COLO668 (cell line): ENCODE data around the gene CATSPER3.
"Not testable (repeated sequence)": the region's sequence is repeated elsewhere in the genome, so short reads cannot be mapped to it uniquely, and the experiment has no call there.

Experiments used
- DNase-seq: peaks from one replicate; lab custom pipeline; 2025; ENCODE audit not compliant: unreplicated experiment; lab: John Stamatoyannopoulos, UW

The CATSPER3 gene

DNA sequence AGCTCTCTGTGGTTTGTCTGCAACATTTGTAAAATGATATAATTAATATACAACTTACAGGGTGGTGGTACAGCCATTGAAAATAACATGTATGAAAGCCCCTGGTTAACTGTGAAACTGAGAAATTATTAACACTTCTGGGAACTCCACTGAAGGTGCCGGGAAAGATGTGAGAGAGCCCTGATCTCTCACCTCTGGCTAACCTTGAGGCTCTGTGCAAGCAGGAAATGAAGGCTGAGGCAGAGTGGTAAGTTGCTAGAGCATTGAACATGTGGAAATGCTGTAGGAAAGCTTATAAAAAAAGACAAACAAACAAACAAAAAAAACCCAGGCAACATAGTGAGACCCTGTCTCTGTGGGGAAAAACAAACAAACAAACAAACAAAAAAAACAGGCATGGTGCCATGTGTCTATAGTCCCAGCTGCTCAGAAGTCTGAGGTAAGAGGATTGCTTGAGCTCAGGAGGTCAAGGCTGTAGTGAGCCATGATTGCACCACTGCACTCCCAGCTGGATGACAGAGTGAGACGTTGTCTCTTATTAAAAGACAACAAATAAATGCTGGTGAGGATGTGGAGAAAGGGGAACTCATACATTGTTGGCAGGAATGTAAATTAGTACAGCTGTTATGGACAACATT is 7.5 kb downstream of the CATSPER3 start:
- DNase-seq: no peak

DNA sequence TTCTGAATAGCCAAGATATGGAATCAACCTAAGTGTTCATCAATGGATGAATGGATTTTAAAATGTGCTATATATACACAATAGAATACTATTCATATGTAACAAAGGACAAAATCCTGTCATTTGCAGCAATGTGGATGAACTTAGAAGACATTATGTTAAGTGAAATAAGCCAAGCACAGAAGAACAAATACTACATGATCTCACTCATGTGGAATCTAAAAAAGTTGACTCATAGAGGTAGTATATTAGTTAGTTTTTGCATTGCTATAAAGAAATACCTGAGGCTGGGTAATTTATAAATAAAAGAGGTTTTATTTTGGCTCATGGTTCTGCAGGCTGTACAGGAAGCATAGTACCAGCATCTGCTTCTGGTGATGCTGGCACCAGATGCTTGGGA is 8.1 kb downstream of the CATSPER3 start:
- no peak for DNase-seq

DNA sequence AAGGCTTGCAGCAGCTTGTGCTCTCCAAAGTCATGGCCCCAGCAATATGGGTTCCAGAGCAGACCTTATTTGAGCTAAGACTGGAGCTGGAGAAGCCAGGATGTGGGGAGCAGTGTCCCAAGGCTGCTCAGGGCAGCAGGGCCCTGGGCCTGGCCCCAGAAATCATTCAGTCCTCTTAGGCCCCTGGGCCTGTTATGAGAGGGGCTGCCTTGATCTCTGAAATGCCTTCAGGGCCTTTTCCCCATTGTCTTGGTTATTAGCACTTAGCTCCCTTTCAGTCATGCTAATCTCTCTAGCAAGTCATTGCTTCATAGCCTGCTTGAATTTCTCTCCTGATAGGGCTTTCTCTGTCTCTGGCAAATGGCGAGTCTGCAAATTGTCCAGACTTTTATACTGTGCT is 9.1 kb downstream of the CATSPER3 start:
- DNase-seq: no peak

DNA sequence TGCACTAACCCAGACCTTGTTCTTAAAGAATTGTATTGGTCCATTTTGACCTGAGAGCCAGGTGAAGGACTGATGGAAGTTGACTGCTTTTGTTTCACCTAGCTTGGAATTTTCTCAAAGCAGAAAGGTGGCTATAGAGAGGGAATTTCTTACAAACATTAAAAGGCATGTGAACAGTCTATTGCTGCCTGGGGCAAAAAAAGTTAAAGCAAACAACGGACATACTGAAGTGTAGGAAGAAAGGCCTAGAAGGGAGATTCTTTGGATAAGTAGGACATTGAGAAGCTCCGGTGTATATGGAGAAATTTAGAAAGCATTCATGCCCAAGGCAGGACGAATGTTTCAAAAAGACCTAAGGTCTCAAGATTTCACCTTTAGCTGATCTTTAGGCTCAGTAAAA is 11.7 kb downstream of the CATSPER3 start:
- no peak for DNase-seq

DNA sequence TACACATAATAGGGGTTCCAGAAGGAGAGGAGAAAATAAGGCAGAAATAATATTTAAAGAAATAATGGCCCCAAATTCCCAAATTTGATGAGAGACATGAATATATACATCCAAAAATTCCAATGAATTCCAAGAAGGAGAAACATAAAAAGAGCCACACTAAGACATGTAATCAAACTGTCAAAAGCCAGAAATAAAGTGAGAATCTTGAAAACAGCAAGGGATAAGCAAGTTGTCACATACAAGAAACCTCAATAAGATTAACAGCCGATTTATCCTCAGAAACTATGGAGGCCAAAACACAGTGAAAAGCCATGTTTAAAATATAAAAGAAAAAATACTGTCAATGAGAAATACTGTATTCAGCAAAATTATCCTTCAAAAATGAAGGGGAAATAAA is 14.5 kb downstream of the CATSPER3 start:
- DNase-seq: no peak

DNA sequence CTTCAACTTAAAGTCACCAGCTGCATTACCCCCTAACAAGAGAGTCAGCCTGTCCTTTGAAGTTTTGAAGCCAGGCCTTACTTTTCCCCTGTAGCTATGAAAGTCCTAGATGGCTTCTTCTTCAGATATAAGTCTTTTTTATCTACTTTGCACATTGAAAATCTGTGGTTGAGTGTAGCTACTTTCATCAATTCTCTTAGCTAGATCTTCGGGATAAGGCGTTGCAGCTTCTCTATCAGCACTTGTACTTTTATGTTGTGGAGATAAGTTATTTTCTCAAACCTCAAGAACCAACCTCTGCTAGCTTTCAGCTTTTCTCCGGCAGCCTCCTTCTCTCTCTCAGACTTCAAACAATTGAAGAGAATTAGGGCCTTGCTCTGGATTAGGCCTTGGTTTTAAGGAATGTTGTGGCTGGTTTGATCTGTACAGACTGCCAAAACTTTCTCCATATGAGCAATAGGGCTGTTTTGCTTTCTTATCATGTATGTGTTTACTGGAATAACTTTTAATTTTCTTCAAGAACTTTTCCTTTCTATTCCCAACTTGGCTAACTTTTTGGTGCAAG is 21.6 kb downstream of the CATSPER3 start:
- no peak for DNase-seq

DNA sequence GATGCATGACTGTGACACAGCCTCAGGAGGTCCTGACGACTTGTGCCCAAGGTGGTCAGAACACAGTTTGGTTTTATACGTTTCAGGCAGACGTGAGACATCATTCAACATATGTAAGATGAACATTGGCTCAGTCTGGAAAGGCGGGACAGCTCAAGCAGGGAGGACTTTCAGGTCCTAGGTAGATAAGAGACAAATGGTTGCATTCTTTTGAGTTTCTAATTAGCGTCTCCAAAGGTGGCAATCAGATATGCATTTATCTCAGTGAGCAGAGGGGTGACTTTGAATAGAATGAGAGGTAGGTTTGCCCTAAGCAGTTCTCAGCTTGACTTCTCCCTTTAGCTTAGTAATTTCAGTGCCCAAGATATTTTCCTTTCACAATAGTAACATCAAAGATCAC is 22.5 kb downstream of the CATSPER3 start:
- DNase-seq: not testable (repeated sequence)

DNA sequence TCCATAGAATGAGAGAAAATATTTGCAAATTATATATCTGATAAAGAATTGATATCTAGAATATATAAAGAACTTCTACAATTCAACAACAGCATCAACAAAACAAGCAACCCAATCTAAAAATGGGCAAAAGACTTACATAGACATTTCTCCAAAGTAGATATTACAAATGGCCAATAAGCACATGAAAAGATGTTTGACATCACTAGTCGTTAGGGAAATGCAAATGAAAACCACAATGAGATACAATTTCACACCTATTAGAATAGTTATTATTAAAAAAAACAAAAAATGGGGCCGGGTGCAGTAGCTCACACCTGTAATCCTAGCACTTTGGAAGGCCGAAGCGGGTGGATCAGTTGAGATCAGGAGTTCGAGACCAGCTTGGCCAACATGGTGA is 24.4 kb downstream of the CATSPER3 start:
- DNase-seq: no peak

DNA sequence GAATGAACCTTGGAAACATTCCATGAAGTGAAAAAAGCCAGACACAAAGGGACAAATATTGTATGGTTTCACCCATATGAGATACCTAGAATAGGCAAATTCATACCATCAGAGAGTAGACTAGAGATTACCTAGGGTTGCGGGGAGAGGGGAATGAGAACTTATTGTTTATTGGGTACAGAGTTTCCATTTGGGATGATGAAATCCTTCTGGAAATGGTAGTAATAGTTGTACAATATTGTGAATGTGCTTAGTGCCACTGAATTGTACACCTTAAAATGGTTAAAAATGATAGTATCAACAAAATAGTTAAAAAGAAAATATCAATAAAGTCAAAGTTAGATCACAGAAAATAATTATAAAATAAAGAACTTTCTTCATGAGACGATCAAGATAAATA is 25.5 kb downstream of the CATSPER3 start:
- no peak for DNase-seq

DNA sequence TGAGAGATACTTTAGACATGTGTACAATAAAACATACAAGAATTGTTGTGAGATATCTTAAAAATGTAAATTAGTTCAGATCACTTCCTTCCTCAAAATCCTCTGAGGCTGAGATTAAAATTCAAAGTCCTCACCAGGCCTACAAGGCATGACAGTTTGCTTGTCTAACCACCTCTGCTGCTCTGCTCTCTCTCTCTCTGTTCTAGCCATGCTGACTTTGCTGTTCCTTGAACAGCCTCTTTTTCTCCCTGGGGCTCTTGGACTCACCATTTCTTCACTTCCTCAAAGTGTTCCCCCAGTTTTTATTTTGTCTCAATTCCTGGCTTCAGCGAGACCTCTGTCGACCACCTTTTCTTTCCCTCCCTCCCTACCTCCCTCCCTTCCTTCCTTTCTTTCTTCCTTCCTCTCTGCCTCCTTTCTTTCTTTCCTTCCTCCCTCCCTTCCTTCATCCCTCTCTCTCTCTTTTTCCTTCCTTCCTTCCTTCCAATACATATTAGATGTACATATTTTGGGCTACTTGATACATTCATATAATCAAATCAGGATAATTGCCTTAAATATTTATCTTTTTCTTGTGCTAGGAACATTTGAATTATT is 27.0 kb downstream of the CATSPER3 start:
- DNase-seq: no peak

DNA sequence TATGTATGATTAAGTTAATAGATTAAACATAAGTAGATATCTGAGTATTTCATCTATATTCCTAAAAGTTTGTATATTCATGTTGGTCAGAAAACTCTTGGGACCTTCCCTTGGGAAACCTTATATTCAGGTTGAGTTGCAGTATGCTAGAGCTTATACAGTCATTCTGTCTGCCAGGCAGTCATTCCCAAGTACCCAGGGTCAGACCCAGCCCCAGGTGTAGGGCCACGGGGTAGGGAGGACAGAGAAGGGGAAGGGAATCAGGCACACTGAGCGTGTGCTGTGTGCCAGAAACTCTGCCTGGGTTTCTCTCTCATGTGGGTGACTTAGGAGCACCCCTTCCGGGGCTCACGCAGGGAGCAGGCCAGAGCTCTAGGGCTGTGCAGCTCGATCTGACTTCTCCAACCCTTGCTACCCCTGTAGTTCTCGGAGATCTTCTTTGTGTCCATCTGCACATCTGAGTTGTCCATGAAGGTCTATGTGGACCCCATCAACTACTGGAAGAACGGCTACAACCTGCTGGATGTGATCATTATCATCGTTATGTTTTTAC is 28.2 kb downstream of the CATSPER3 start:
- DNase-seq: no peak

DNA sequence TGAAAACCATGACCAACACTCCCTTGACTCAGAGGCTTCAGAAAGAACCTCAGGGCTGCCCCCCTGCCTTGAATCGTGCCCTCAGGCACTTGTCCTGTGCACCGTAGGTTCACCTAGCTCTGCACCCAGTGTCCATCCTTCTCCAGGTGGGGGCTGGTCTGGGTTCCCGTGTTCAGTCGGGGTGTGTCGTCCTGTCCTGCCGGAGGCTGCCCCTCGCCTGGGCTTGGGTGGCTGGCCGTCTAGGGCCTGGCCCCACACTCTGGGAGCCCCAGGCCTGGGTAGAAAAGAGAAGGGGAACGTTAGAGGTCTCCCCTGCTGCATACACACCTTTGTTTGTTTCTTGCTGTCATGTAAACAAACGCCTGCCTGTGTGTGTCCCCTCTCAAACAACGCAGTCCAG is 29.3 kb downstream of the CATSPER3 start:
- DNase-seq: no peak

DNA sequence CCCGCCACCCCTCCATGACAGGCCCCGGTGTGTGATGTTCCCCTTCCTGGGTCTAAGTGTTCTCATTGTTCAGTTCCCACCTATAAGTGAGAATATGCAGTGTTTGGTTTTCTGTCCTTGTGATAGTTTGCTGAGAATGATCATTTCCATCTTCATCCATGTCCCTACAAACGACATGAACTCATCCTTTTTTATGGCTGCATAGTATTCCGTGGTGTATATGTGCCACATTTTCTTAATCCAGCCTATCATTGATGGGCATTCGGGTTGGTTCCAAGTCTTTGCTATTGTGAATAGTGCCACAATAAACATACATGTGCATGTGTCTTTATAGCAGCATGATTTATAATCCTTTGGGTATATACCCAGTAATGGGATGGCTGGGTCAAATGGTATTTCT is 30.4 kb downstream of the CATSPER3 start:
- not testable (repeated sequence) for DNase-seq

DNA sequence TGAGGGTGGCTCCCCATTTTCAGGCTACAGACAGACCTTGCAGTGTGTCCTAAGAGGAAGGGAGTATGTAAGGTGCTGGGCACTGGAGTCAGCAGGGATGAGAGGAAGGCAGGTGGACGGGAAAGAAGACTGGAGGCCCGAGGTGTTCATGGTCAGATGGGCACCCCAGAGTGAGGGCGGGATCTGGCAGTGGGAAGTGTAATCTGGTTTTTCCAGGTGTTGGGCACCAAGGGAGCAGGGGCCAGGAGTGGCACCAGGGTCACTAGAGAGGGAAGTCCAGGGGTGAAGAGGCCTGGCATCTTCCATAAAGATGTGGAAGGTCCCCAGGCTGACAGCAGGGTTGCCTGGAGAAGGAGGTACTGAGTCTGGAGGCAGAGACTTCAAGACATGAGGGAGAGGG is 36.7 kb downstream of the CATSPER3 start:
- no peak for DNase-seq

DNA sequence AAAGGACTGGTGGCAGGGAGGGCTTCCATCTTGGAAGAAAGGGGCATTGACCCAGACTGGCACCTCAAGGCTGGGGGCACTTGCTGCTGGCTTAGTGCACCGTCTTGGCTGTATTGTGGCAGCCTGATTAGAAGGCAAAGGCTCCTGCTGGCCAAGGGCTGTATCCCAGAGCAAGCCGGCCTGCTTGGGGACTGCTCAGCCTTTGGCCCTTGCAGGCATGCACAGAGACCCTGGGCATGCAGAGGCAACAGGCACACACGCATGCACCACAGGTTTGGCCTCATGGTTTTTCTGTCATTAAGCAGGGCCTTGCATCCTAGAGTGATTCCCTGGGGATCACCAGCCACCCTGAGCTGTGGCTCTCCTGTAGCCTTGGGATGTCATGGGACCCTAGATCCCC is 37.4 kb downstream of the CATSPER3 start:
- DNase-seq: no peak

DNA sequence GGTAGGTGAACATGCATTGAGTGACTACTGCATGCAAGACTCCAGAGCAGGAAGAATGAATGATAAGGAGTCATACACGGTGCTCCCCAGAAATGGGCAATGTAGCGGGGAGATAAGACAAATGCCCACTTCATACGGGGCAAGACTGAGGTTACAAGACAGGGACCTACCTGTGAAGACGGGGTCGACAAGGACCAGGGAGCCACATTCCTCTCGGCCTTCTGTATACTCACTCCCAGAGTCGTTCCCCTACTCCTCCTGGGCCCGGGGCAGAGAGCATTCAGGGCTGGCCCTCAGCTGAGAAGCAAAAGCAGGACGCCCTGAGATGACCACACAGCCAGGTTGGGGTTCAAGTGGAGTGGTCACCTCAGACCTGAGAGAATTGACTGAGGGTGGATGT is 39.6 kb downstream of the CATSPER3 start:
- no peak for DNase-seq

DNA sequence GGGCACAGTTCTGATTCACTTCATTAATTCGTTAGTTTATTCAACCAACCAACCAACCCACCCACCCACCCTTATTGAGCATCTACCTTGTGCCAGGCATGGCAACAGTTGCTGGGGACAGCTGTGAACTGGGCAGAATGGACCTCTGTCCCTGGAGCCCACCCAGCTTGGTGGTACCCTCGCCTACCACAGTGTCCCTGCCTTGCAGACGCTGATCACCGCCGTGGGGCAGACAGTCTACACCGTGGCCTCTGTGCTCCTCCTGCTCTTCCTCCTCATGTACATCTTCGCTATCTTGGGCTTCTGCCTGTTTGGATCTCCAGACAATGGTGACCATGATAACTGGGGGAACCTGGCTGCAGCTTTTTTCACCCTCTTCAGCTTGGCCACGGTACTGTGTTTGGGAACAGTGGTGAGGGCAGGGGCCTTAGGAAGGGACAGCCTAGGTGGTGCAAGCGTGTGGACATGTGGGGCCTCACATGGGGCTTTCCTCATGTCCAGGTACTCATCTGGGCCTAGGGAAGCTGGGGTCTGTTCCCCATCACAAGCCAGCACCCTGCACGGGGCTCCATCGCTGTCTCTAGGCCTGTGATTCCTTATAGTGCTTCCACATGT is 40.1 kb downstream of the CATSPER3 start:
- no peak for DNase-seq

DNA sequence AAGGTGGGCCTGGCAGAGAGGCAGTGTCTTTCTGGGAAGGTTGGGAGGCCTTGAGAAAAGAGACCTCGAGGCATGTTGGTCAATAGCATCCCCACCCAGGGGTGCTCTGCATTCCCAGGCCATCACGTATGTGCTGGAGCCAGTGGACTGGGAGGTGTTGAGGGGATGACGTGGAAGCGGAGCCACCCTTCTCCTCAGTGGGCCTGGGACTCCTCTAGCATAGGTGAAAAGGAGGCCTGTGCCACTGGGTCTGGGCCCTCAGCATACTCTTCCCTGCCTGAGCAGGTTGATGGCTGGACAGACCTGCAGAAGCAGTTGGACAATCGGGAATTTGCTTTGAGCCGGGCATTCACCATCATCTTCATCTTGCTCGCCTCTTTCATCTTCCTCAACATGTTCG is 40.8 kb downstream of the CATSPER3 start:
- DNase-seq: no peak

DNA sequence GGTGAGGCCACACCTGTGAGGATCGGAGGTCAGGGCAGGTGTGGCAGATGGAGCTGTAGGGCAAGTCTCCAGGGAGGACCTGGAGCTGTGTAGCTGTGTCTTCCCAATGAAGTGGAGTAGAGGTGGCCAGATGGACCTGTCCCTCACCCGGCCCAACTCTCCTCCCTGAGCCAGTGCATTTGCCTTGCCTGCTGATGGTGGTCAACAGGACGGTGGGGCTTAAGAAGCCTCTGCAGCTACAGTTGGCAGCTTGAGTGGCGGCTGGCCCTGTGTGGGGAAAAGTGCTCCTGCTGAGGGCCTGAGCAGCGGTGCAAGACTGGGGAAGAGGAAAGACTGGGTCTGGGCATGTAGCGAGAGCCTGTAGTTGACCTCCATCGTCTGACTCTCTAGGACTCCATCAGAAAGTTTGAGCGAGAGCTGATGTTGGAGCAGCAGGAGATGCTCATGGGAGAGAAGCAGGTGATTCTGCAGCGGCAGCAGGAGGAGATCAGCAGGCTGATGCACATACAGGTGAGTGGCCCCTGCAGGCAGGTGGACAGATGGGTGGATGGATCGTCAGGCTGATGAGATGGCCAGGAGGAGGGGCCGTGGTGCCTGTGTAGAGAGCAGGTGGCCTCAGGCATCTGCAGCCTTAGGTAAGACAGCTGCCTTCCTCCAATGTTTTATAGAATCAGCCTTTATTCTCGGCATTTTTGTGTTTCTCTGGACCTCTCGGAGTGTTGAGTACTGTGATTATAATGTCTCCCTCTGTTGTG is 41.5 kb downstream of the CATSPER3 start:
- DNase-seq: peak; percentile 81

DNA sequence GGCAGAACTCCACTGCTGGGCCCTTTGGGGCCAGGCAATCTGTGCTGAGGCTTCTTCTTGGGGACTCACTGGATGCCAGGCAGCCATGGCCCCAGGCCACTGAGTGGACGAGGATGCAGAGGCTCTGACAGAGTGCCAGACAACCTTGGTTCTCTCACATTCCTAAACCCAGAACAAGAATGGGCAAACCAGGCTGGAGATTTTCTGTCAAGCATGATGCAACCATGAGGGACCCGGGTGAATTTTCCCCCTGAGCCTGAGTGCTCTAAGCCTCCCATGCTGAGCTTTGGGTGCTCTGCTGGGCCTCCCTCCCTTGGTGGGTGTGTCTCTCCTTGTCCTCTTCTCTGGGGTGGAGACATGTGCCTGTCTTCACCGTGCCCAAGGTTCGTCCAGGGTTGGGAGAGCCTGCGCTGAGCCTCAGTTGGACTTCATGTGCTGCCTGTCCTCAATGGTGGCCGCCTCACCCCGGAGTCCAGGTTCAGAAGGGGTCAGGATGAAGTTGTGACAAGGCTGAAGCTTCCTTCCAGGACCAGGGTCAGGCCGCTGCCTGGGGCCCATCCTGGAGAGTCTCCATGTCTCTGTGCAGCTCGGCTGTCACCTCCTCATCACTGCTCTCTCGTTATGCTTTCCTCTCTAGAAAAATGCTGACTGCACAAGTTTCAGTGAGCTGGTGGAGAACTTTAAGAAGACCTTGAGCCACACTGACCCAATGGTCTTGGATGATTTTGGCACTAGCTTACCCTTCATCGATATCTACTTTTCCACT is 42.2 kb downstream of the CATSPER3 start:
- DNase-seq: peak; percentile 47
